ENCODE data around the gene CASZ1.

- TF ChIP-seq CTCF (IDR thresholded peaks at IDR 0.05) (no peak), POLR2A (IDR thresholded peaks at IDR 0.05; ENCODE audit: low read depth) (no peak), POLR2AphosphoS5 (IDR thresholded peaks at IDR 0.05) (no peak)
These were observed 65.5 kb downstream of the CASZ1 start for GRCh38 chr1:10730985-10731384.
